Hematopoietic multipotent progenitor cell treated with erythropoietin and hydrocortisone succinate and interleukin-3 and kit ligand, for 17 days (in vitro differentiated cells): ENCODE results near the gene RAD51B.
"Not testable (repeated sequence)": the region's sequence is repeated elsewhere in the genome, so short reads cannot be mapped to it uniquely, and the experiment has no call there.

Experiments
- DNase-seq: peaks from one replicate; pipeline ENCODE4 v3.0.0-alpha.2; 2015; ENCODE audit warnings: low spot score

Gene RAD51B

DNA sequence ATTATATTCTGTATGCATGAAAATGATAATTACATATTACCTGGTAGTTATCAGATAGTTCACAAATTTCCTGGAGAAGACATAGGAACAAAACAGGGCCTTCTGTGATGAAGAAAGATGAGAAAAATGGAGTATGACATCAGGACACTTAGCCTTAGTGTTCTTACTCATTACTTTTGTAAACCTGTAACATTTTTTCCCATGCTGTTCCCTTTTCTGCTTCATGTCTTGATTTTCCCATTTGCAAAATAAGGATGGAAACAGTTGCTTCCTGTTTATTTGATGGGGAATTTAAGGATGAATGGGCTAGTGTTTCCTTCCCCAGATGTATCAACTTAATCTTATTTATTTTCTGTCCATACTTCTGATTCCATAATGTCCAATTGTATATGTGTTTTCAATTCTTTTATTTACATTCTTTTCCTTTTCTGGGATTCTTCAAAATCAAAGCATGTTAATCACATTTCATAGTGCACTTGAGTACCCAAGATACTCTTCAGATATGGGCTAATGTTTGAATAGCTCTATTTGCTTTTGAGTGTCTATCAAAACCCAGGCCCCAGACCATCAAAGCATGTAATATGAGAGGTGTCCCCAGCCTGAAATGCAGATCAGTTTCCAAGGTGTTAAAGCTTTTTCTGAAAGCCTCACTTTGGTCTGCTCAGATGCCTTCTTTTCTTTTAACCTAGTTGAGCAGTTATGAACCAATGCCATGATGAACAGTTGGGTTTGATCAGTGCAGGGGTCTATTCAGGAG, 260.5 kb downstream of the RAD51B start:
- DNase-seq: no peak

DNA sequence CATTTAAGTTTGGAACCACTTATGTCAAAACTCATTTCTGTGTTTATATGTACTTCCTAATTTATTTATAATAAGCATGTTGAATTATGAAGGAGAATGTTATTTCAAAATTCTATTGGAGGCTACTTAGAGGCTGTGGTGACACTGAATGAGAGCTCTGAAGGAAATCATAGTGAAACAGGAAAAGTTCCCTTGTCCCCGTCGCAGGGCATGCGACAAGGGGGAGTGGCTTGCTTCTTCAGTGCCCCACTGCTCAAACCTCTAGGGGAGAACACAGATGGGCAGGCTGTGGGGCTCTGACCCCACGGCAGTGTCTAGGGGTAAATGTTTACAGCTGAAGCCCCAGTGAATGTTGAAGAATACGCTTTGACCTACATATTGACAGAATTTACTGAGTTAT, 261.9 kb downstream of the RAD51B start:
- no peak for DNase-seq

DNA sequence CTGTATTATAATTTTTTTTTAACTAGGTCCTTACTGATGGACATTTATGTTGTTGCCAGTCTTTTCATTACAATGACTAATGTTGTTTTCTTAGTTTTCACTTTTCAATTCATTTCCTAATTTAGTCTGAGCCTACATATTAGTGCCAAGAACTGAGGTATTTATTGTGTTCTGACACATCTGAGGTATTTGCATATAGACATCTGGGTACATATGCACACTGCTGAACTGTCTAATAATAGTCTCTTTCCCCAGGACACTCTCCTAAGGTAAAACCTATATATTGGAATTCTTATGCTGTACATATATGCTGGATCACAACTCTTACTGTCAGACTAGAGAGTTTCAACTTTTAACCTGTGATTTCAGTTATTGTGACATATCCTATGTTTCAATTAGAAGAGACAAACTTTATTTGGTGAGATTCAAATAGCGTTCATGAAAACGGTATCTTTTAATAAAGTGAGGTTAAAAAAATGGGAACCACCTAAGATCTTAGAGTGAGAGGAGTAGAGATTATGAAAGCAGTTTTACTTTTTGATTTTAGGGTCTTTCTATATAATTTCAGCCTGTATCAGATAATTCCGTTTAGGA, 263.2 kb downstream of the RAD51B start:
- no peak for DNase-seq

DNA sequence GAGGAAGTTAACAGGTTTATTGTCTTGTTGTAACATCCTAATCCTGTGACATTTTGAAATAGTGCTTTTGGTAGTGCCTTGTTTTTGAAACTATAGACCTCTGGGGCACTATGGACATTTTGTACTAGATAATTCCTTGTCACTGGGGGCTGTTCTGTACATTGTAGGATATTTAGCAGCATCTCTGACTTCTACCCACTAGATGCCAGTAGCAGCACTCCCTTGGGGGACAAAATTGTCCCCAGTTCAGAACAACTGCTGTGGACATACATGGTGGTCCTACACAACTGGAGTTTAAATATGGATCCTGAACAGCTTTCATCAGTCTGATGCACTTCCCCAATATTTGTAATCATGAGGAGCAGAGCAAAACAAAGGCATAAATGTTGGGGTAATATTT, 264.7 kb downstream of the RAD51B start:
- DNase-seq: no peak

DNA sequence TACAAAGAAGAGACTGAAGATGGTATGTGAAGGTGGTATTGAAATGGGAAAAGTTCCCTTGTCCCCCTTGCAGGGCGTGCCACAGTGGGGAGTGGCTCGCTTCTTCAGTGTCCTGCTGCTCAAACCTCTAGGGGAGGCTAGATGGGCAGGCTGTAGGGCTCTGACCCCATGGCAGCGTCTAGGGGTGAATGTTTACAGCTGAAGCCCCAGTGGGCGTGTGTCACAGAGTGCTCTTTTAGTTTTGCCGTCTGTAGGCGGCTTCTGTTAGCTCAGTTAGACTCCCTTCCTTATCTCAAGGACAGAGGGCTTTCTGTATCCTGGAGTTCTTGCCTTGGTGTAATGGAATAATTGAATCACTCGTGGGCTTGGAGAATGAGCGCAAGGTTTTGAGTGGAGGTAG, 266.2 kb downstream of the RAD51B start:
- no peak for DNase-seq

DNA sequence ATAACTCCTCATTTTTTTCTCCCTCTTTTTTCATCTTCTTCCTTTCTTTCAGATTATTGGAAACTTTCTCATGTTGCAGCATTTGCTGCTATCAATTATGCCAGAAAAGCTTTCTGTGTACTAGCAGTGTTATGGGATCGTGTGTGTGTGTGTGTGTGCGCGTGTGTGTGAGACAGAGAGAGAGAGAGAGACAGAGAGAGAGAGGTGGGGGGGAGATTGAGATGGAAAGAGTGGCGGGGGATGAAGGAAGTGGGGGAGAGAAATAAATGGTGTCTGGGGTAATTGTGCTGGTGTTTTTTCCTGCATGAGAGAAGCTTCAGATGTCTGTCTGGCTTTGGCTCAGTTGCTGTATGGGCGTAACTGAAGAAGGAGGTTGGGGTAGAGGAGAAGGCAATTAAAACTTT, 268.9 kb downstream of the RAD51B start:
- no peak for DNase-seq

DNA sequence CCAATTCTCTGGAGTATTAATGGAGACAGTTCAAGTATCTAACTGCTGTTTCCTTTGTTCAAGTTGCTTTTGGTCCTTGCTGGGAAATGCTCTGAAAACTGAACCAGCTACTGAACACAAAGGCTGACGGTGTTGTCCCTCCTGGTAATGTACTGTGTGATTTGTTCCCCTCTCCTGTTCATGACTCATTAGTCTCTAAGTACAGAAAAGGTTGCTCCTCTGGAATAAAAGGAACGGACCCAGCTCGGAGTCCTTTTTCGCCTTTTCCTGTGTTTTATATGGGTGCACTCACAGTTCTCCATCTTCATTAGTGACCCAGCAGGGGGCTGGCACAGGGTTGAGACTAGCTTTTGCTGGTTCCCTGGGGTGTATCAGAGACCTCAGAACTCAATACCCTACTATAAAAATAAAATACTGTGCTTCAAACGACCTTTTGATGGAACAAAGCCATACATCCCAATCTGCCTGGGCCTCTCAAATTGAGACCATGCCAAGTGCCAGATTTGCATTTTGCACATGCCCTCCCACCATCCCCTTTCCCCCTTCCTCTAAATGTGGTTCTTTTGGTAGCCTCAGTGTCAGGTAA, 269.7 kb downstream of the RAD51B start:
- DNase-seq: no peak

DNA sequence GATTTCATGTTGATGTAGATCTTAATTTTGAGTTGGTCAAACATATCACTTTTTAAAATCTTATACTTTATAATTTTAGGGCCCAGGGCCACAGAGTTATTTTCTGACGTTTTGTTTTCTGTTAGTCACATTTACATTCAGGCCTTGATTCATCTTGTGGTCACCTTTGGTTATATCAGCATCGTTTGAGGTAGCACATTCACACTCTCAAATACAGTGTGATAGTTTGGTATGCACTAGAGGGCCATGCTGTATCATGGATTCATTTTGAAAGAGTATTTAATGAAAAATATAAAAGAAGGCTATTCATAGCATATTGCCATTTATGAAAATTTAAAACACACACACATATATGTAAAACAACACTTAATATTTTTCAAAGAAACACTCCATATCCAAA, 274.6 kb downstream of the RAD51B start:
- DNase-seq: no peak

DNA sequence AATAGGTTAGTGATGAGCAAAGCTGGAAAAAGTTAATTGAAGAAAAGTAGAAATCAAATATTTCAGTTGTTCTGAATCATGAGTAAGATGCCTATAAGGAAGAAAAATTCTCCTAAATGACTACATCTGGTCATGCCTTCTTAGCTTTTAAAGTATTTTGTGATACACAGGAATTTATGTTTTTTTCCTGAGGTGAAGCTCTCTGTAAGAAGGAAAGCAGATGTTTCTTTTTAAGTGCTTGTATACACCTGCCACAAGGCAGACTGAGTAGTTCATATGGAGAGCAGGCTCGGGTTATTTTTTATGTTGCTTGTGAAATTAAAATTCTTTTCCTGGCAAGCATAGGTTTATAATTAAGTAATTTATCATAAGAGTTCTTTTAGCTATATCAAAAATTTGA, 275.2 kb downstream of the RAD51B start:
- no peak for DNase-seq

DNA sequence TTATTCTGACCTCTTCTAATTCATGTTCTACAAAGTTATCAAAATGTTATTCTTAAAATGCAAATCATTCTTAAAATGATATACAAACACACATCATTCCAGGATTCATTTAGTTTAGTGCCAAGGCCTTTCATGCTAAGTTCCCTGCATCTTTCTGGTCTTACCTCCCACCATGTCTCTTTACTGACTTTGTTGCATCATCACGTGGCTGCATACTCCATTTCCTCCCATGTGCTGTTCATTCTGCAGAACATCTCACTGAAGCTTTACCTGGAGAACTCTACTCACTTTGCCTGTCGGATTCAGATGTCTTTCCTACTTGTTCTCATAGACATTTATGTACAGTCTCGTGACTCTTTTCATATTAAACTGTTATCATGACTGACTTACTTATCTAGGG, 278.1 kb downstream of the RAD51B start:
- DNase-seq: no peak

DNA sequence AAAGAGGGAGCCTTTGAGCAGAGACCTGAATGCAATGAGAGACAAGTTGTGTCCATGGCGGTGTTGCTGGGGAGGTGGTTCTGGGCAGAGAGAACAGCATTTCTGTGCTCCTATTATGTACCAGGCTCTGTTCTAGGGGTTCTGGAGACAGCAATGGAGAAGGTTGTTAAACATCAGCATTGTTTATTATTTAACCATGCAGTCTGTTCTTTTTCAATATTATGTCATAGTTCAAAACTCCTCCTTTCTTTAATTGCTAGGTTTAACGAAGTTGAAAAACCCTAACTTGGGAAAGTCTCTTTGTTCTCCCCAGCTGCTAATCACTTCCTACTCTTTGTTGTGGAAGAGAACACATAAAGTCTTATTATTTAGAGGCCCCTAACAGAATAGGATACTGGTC, 279.3 kb downstream of the RAD51B start:
- DNase-seq: no peak

DNA sequence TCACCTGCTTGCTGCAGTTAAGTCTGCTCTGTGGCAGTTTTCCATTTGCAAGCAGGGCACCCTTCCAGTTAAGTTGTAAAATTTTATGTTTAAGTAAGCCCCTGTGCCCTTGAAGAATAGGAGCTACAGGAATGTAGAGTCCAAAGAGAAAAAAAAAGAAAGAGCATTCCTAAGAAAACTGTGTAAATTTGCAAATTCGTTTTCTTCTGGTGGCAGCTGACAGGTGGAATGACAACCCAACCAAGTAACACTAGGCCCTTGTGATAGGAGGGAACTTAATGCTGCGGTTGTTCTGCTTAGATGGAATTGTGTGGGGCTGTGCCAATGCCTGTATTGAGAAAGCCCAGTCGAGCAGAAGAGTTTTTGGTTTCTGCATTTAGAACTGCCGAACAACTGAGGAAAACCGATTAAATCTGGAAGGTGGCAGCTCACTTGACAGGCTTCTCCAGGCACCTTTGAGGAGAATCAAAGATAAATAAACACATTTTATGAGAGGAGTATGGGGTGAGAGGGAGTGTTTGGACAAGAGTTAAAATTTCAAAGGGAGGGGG, 280.0 kb downstream of the RAD51B start:
- DNase-seq: no peak

DNA sequence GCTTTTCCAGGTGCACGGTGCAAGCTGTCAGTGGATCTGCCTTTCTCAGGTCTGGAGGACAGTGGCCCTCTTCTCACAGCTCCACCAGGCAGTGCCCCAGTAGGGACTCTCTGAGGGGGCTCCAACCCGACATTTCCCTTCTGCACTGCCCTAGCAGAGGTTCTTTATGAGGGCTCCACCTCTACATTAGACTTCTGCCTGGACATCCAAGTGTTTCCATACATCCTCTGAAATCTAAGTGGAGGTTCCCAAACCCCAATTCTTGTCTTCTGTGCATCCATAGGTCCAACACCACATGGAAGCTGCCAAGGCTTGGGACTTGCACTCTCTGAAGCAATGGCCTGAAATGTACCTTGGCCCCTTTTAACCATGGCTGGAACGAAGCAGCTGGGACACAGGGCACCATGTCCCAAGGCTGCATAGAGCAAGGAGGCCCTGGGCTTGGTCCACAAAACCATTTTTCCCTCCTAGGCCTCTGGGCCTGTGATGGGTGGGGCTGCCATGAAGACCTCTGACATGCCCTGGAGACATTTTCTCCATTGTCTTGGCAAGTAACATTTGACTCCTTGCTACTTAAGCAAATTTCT, 282.2 kb downstream of the RAD51B start:
- DNase-seq: not testable (repeated sequence)

DNA sequence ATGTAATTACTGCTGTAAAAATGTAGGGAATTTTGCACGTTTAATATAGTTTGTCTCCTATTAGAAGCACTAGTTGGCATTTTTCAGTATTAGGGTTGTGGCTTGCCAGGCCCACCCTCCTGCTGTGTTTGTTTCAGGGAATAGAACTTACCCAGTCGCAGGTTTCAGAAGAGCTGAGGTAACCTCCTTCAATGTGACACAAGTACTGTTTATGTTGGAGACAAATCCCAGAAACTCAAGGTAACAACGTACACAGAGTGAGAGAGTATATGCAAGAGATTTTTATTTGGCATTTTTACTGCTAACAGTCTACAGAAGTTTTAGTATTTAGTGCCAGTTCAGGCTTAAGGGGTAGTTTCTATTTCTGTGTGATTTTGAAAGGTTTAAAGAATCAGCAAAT, 284.3 kb downstream of the RAD51B start:
- no peak for DNase-seq

DNA sequence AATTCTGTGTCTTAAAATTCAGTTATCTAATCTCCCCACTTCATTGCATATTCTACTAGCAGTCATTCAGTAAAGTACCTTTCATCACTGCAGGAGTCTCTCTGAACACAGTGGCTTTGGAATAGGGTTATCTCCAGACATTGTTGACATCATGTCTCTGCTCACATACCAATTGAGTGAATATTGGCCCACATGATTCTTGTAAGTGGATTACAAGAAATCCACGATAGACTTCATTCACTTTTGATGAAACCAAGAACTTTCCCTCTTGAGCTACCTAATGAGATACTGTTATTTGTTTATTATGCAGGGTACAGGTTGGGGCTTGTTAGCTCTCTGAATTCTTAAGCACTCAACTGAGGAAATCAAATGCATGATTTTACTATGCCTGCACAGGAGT, 284.9 kb downstream of the RAD51B start:
- no peak for DNase-seq

DNA sequence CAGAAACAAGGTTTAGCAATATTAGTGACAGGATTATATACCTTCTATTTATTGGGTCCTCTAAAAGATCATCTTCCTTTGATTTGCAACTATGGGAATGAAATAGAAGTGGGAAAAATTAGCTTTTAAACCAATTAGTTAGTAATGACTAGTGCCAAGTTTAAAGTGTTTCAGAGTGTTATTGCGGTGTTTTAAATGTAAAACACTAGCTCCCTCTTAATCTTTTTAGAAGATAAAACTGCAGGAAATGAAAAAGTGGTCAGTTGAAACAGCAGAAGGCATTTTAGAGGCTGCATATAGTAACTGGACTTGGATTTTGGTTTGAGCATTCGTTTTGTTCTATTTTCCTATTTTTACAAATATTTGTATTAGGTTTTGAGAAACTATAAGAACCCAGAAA, 286.2 kb downstream of the RAD51B start:
- no peak for DNase-seq

DNA sequence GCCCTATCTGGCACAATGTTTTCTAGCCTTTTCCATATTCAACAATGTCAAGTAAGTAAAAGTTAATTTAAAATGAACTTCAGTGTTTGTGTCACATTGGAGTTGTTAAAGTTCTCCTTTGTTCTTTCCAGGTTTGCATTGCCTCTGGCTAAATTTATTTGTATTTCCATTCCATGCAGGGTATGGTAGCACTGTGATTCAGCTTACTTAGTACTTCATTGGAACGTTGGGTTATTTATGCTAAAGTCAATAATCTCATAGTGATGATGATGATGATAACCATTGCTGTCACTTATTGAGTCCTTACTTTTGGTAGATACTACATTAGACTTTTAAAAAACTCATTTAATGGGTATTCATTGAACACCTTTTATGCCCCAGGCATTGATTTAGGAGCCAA, 286.9 kb downstream of the RAD51B start:
- no peak for DNase-seq

DNA sequence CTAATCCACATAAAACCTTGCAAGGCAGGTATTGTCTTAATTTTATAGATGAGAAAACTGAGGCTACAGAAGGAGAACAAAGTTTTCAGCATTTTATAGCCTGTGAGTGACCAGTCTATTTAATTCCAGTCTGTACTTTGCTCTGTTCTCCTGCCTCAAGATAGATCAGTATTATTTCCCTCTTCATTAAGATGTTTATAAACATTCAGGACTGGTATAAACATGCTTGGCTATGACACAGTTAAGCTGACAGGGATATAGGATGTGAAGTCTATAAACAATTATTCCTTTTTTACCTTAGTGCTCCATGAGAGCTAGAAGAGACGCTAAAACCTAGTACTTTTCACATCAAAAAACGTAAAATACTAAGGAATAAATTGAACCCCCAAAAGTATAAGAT, 287.3 kb downstream of the RAD51B start:
- DNase-seq: no peak

DNA sequence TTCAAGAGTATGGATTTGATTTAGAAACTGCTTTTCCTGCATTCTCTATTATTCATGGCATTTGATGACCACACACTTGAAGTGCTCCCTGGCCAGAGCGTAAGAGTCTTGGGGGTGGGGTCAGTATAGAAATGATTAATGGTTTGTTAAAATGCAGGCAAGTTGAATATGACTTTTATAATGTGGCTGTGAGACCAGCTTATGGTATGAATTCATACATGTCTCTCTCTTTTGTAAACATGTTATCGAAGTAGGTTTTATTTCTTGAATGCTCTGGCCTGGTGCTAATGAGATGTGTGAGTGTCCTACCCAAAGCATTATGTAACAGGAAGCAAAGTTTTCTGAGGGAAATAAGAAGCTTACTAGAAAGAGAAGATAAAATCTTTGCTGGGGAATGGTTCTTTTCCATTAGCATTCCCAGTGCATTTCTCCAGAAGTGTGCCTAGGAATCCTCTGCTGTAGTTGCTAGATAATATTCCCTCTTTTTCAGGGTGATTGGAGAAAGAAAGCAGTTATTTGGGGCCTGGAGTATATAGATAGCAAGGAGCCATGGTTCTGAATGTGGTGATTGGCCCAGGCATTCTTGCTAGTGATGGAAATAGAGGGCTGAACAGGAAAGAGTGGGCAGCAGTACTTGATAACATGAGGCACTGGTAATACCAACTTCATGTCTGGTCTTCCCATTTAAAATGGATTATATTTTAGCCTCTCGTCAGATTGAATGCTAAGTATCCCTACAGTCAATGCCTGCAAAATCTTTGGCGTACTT, 289.7 kb downstream of the RAD51B start:
- DNase-seq: no peak

DNA sequence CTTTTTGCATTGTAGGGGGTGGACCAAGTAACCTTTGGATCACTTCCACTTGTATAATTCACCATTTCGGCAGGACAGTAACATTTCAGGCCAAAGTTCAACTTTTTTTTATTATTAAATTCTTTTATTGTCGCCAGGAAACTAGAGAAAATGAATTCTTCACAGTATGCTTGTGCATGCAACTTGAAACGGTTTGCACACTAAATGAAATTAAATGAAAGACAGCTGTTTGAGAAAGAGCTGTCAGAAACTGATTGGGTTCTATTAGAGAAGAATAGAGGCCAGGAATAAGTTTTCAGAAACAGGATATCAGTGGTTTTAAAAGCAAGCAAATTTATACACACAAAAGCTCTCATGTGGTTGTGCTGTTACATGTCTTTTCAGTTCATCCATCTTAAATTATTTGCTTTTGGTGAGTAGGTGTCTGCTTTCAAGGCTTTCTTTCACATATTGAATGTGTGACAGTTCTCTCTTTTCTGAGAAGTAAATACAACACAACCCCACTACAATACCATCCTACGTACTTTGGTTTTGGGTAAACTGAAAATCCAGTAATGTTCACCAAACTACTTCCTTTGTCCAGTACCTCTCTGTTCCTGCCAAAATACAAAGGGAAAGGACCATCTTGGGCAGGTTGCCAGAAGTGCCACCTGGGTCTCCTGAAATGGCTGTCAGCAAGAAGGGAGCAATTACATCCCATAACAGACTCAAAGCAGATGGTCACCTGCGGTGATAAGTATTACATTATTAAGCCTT, 291.7 kb downstream of the RAD51B start:
- DNase-seq: no peak

DNA sequence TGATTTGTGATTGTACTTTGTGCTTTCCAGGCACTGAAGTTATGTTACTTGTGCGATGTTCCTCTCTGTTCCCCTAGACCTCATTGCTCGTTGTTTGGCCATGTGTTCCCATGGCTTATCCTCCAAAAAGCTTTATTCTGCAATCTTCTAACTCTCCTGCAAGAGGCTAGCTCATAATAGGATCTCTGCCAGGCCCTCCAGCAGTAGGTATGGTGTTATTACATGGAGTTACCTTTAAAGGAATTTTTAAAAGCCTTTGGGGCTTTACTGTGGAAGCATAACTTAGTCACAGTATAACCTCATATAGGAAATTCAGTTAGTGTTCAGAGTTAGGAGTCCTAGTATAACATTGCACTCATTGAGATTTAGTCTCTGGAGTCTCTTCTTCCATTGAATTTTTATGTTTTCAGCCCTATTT, 292.3 kb downstream of the RAD51B start:
- no peak for DNase-seq

DNA sequence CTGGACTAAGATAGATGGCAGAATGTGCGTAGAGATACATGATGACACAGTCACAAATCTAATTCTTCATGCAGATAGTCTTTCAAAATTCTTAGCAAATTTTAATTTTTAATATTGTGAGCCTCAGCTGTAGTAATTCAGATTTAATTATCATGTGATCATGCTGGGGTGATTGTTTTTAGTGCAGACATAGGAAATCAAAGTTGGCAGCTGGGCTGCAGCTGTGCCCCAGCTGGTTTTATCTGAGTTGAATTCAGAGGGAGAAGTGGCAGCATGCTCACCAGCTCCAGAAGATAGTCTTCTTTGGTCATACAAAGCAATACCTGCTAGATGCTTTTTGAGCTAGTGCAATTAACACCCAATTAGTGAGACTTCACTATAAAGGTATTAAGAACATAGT, 292.9 kb downstream of the RAD51B start:
- DNase-seq: no peak
